Caco-2 (cell line): Measurements from ENCODE around the gene TNFAIP8. TPM values are rescaled to one million over a fixed set of nuclear protein-coding genes. Genes with fewer than 3 reads are reported as not detected.

Experiments used
- BruUV-seq: library from RNA; stranded (reverse); fragments of 400-500 nt; replicated peaks from 2 replicates; lab custom pipeline; 2021; lab: Mats Ljungman, UMichigan
- CTCF ChIA-PET: fragments of 300-600 bp; sonication (Branson Sonifier 250); formaldehyde crosslinking; loops from one replicate; lab custom pipeline; 2022; ENCODE audit warnings: antibody characterized with exemption; lab: Charles Lee
- POLR2A ChIA-PET: fragments of 300-600 bp; sonication (Branson Sonifier 250); formaldehyde crosslinking; loops from one replicate; lab custom pipeline; 2022; ENCODE audit warnings: antibody characterized with exemption; lab: Charles Lee
- DNase-seq, 2 experiments: peaks; one replicate each; pipeline versions ENCODE4 v3.0.0 to v3.0.0-alpha.2; 2020 to 2022
- H3K27me3 ChIP-seq: replicated peaks from 2 replicates; pipeline ENCODE4 v1.6.0; 2011; ENCODE audit warnings: low read length; ENCODE audit not compliant: control insufficient read depth, insufficient read depth
- H3K36me3 ChIP-seq: 2 replicates; pipeline ENCODE4 v1.5.1; 2011; ENCODE audit warnings: low read length; ENCODE audit not compliant: control insufficient read depth, insufficient read depth
- H3K4me1 ChIP-seq: fragments of 250-450 bp; sonication (Bioruptor Pico); 2 replicates; pipeline ENCODE4 v1.5.1; 2020; ENCODE audit warnings: mild to moderate bottlenecking
- H3K4me3 ChIP-seq: 2 replicates; pipeline ENCODE4 v1.5.1; 2011; ENCODE audit warnings: low read depth, mild to moderate bottlenecking, control low read depth, low read length
- H3K9me3 ChIP-seq: fragments of 250-450 bp; sonication (Bioruptor Pico); 2 replicates; pipeline ENCODE4 v1.5.1; 2020; ENCODE audit warnings: mild to moderate bottlenecking, moderate library complexity
- H3K27ac Mint-ChIP-seq: one replicate; pipeline ENCODE4 v1.8.0; 2022; ENCODE audit warnings: mixed read lengths; ENCODE audit not compliant: unreplicated experiment
- H3K27me3 Mint-ChIP-seq: one replicate; pipeline ENCODE4 v1.8.0; 2022; ENCODE audit warnings: mixed read lengths; ENCODE audit not compliant: insufficient read depth, unreplicated experiment
- H3K36me3 Mint-ChIP-seq: one replicate; pipeline ENCODE4 v1.8.0; 2022; ENCODE audit warnings: mild to moderate bottlenecking, mixed read lengths; ENCODE audit not compliant: insufficient read depth, unreplicated experiment
- H3K4me1 Mint-ChIP-seq: one replicate; pipeline ENCODE4 v1.8.0; 2022; ENCODE audit warnings: low read depth, mixed read lengths; ENCODE audit not compliant: unreplicated experiment
- H3K4me3 Mint-ChIP-seq: one replicate; pipeline ENCODE4 v1.8.0; 2022; ENCODE audit warnings: mild to moderate bottlenecking, moderate library complexity, mixed read lengths; ENCODE audit not compliant: unreplicated experiment
- H3K9me3 Mint-ChIP-seq: one replicate; pipeline ENCODE4 v1.8.0; 2022; ENCODE audit warnings: mixed read lengths; ENCODE audit not compliant: unreplicated experiment
- CTCF ChIP-seq, 2 experiments: fragments of 200-600 bp in 1 of 2; IDR thresholded peaks; 1 replicate in 1 of 2; 2 replicates in 1 of 2; pipeline versions ENCODE4 v1.5.1 to v1.8.0; 2011 to 2022; ENCODE audit warnings: antibody characterized with exemption in 1 of 2, control low read depth in 1 of 2, inconsistent platforms in 1 of 2, low read depth in 1 of 2, low read length in 1 of 2, mild to moderate bottlenecking in 1 of 2, moderate library complexity in 1 of 2; ENCODE audit not compliant: insufficient read depth in 1 of 2, severe bottlenecking in 1 of 2, unreplicated experiment in 1 of 2
- intact Hi-C: fragments of 100-400 bp; cut with micrococcal nuclease; formaldehyde crosslinking; loops from one replicate; pipeline ENCODE4 v1.10.0; 2022; ENCODE audit not compliant: unreplicated experiment
- total RNA-seq: library from RNA; stranded (reverse); gene quantifications from 2 replicates; pipeline ENCODE4 v1.2.3, GENCODE V29; 2022

TNFAIP8 gene
- total RNA-seq, 1 experiment from 2014 or later = 7.4 TPM

GRCh38 chr5:119357270-119357669 lies 1.5 kb downstream of the TNFAIP8 start:
- H3K36me3 Mint-ChIP-seq = no peaks in the 10 kb centered on the region
- H3K9me3 ChIP-seq = no peaks in the 10 kb centered on the region
- ChIA-PET POLR2A (no interaction called here), CTCF (interaction anchor here (0.6 kb wide), 2 partner anchors 52 to 924 kb away, joined by 3 to 4 read pairs; no protein-coding TSS in a partner anchor)
- no TSS peak for BruUV-seq
- no peaks in the 10 kb centered on the region for H3K27me3 Mint-ChIP-seq
- intact Hi-C loops = no loop called here
- H3K36me3 ChIP-seq = no peaks in the 10 kb centered on the region; the same call in 1 of the 2 replicates
- no peak for TF ChIP-seq CTCF (IDR thresholded peaks at IDR 0.05; ENCODE audit: insufficient read depth in 1 of 2, low read depth in 1 of 2, low read length in 1 of 2, severe bottlenecking in 1 of 2, unreplicated experiment in 1 of 2)
- peaks cover 4% of the 10 kb centered on the region; the same call in 1 of the 2 replicates for H3K4me1 ChIP-seq
- H3K4me3 ChIP-seq = no peak overlapping the region
- peak overlapping the region; percentile 87 for H3K4me3 Mint-ChIP-seq
- H3K9me3 Mint-ChIP-seq = no peaks in the 10 kb centered on the region
- no peak for DNase-seq
- H3K27me3 ChIP-seq = no peaks in the 10 kb centered on the region
- H3K4me1 Mint-ChIP-seq = peaks cover 12% of the 10 kb centered on the region
- H3K27ac Mint-ChIP-seq = no peak overlapping the region

GRCh38 chr5:119357808-119358529 lies 2.1 kb downstream of the TNFAIP8 start:
- Mint-ChIP-seq H3K9me3 (no peaks in the 10 kb centered on the region), H3K4me1 (peaks cover 12% of the 10 kb centered on the region), H3K27ac (no peak overlapping the region), H3K4me3 (no peak overlapping the region), H3K36me3 (no peaks in the 10 kb centered on the region), H3K27me3 (no peaks in the 10 kb centered on the region)
- H3K27me3 ChIP-seq = no peaks in the 10 kb centered on the region
- DNase-seq = no peak
- no peaks in the 10 kb centered on the region; the same call in 1 of the 2 replicates for H3K36me3 ChIP-seq
- ChIA-PET CTCF (interaction anchor here (0.6 kb wide), 2 partner anchors 51 to 925 kb away, joined by 3 to 4 read pairs; no protein-coding TSS in a partner anchor), POLR2A (no interaction called here)
- no peaks in the 10 kb centered on the region for H3K9me3 ChIP-seq
- no peak overlapping the region for H3K4me3 ChIP-seq
- TF ChIP-seq CTCF (IDR thresholded peaks at IDR 0.05; ENCODE audit: insufficient read depth in 1 of 2, low read depth in 1 of 2, low read length in 1 of 2, severe bottlenecking in 1 of 2, unreplicated experiment in 1 of 2) = no peak
- intact Hi-C loops = no loop called here
- H3K4me1 ChIP-seq = peaks cover 4% of the 10 kb centered on the region; the same call in 1 of the 2 replicates
- no TSS peak for BruUV-seq

- no peak overlapping the region for H3K4me3 Mint-ChIP-seq
- H3K27me3 ChIP-seq = no peaks in the 10 kb centered on the region
- H3K4me1 ChIP-seq = peaks cover 4% of the 10 kb centered on the region; the same call in 1 of the 2 replicates
- no peaks in the 10 kb centered on the region for H3K27me3 Mint-ChIP-seq
- POLR2A ChIA-PET = no interaction called here
- intact Hi-C loops = no loop called here
- peaks cover 12% of the 10 kb centered on the region for H3K4me1 Mint-ChIP-seq
- no peaks in the 10 kb centered on the region for H3K9me3 ChIP-seq
- H3K36me3 Mint-ChIP-seq = no peaks in the 10 kb centered on the region
- no peaks in the 10 kb centered on the region for H3K9me3 Mint-ChIP-seq
- no peak for TF ChIP-seq CTCF (IDR thresholded peaks at IDR 0.05; ENCODE audit: insufficient read depth in 1 of 2, low read depth in 1 of 2, low read length in 1 of 2, severe bottlenecking in 1 of 2, unreplicated experiment in 1 of 2)
- H3K4me3 ChIP-seq = no peak overlapping the region
- CTCF ChIA-PET = no interaction called here
- no peak overlapping the region for H3K27ac Mint-ChIP-seq
- no peaks in the 10 kb centered on the region; the same call in 1 of the 2 replicates for H3K36me3 ChIP-seq
- BruUV-seq = no TSS peak
- no peak for DNase-seq
These were observed 2.7 kb downstream of the TNFAIP8 start for GRCh38 chr5:119358530-119358900.
